ENCODE data around the gene PFN1. TPM values are rescaled to one million over a fixed set of nuclear protein-coding genes. Genes with fewer than 3 reads are reported as not detected.
A peak's percentile ranks its signal among the peaks of the same experiment; 100 is the strongest.

Gene PFN1
- total and polyA plus RNA-seq, 9 of the 15 experiments (the other 6 are each of a cell fraction or from before 2014, with no cell fraction given): 60.5 to 1,479 (median 456) TPM

GRCh38 chr17:4945176-4945943 lies 3.0 kb downstream of the PFN1 start (continued):
- peak; percentile 57 for TF ChIP-seq ATF7 (IDR thresholded peaks at IDR 0.05)
- TF ChIP-seq ILF3 (IDR thresholded peaks at IDR 0.05; ENCODE audit: borderline replicate concordance): peak; percentile 65; the same call in 1 of the 2 replicates
- no peak for TF ChIP-seq TRIM28 (IDR thresholded peaks at IDR 0.05)
- 0 out of 2 replicates have a peak, but pooled peaks have one; percentile 8 for TF ChIP-seq RBFOX2 (IDR thresholded peaks at IDR 0.05; ENCODE audit: low read depth, low read length)
- peak; percentile 97 for TF ChIP-seq FOSL1 (tag; conservative IDR thresholded peaks at IDR 0.05)
- TF ChIP-seq ZNF830 (CRISPR knock-in tag; IDR thresholded peaks at IDR 0.05): no peak
- peak; percentile 23; the same call in 1 of the 2 replicates for TF ChIP-seq MAFK (IDR thresholded peaks at IDR 0.05; ENCODE audit: low read length)
- peak; percentile 19; the same call in 1 of the 2 replicates for TF ChIP-seq TFAP4 (CRISPR knock-in tag; IDR thresholded peaks at IDR 0.05; ENCODE audit: borderline replicate concordance)
- peak; percentile 24; the same call in 1 of the 2 replicates for TF ChIP-seq MYC (IDR thresholded peaks at IDR 0.05; ENCODE audit: low read depth, low read length)
- TF ChIP-seq MYC (CRISPR knock-in tag; IDR thresholded peaks at IDR 0.05; ENCODE audit: borderline replicate concordance, low read depth): no peak
- 0 out of 4 replicates have a peak, but pooled peaks of 1 of the 2 experiments have one; percentile 19 for TF ChIP-seq MLLT1 (IDR thresholded peaks at IDR 0.05)
- TF ChIP-seq SMARCA4 (IDR thresholded peaks at IDR 0.05): peak; percentile 60; the same call in 1 of the 2 replicates
- TF ChIP-seq JUNB (CRISPR knock-in tag; conservative IDR thresholded peaks at IDR 0.05): peak; percentile 77
- TF ChIP-seq ZNF133 (CRISPR knock-in tag; IDR thresholded peaks at IDR 0.05): no peak
- TF ChIP-seq RCOR1 (IDR thresholded peaks at IDR 0.05; ENCODE audit: borderline replicate concordance in 1 of 2, low read depth in 2 of 2, low read length in 2 of 2): peak in 1 of 2 experiments; percentile 52; a peak in 1 of 4 replicates
- TF ChIP-seq SUPT5H (IDR thresholded peaks at IDR 0.05): peak; percentile 59
- no peak for TF ChIP-seq CTCF (IDR thresholded peaks at IDR 0.05 in 2 of 3, conservative IDR thresholded peaks at IDR 0.05 in 1 of 3; ENCODE audit: insufficient read depth in 2 of 3, low read depth in 1 of 3, low read length in 3 of 3)
- peak; percentile 26 for TF ChIP-seq POLR2B (IDR thresholded peaks at IDR 0.05; ENCODE audit: low read depth, partially characterized antibody)
